HTR-8/SVneo (cell line): Measurements from ENCODE around the gene SEZ6.

ENCODE experiments used
- DNase-seq: peaks from one replicate; pipeline ENCODE4 v3.0.0; 2011; ENCODE audit warnings: low spot score, mixed read lengths; ENCODE audit not compliant: insufficient read length
- FAIRE-seq: peaks from 2 replicates; lab custom pipeline; 2011; peaks lifted over from hg19 to GRCh38; lab: Jason Lieb, UNC

The SEZ6 gene

GRCh38 chr17:29037739-29038084 is 31.9 kb upstream of the SEZ6 start:
- no peak for FAIRE-seq
- no peak for DNase-seq

GRCh38 chr17:29036584-29036983 is 30.8 kb upstream of the SEZ6 start:
- DNase-seq: no peak
- FAIRE-seq: no peak

DNA sequence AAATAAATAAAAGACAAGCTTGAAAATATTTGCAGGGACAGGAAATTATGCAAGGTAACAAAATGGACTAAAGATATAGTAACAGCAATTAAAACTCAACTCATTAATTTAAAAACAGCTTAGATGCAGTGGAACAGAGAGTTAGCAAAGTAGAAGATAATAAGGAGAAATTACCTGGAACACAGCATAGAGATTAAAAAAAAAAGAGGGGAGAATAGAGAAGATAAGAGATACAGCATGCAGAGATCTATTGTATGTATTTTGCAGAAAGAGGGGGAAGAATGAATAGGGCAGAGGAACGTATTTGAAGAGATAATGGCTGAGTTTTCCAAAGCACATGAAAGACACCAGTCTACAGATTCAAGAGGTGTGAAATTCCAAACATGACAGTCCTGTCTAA is 28.7 kb upstream of the SEZ6 start:
- FAIRE-seq (no peak), DNase-seq (no peak)

DNA sequence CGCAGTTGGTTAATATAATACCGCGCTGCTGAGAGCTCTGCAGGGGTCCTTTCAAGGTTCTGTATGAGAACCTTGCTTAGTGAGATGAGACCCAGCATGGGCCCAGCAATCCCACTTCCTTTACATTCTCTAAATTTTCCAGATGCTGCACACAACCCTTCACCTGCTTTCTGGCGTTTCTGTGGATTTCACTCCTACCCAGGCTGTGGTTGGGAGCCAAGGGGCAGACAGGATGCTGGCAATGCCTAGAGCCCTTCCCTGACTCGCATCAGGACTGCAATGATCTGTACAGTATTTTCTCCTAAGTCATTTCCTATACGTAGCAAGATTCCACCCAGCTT is 27.0 kb upstream of the SEZ6 start:
- DNase-seq (no peak), FAIRE-seq (no peak)

- DNase-seq: no peak
- no peak for FAIRE-seq
These were observed 26.4 kb upstream of the SEZ6 start for GRCh38 chr17:29032013-29032856.

- DNase-seq (no peak), FAIRE-seq (no peak)
These were observed 25.7 kb upstream of the SEZ6 start for GRCh38 chr17:29031488-29031887.

GRCh38 chr17:29024316-29024952 is 18.6 kb upstream of the SEZ6 start:
- no peak for DNase-seq
- FAIRE-seq: no peak

DNA sequence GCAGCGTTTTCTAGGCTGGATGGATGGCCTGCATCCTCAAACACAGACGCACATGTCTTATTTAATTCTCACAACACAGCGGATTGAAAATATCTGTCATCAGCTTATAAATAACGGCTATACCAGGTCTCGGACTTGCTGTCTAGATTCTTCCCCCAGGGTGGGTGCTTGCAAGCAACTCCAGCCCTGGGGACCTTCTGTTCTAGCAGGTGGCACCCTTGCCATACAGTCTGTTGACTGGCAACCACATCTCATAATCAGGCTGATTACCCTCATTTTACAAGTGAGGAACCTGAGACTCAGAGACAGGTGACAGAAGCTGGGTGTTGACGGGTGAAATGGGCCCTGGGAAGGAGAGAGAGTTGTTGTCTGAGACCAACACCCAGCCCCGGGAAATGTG is 16.2 kb upstream of the SEZ6 start:
- DNase-seq: no peak
- no peak for FAIRE-seq

GRCh38 chr17:29021226-29021625 is 15.4 kb upstream of the SEZ6 start:
- no peak for DNase-seq
- FAIRE-seq: no peak

GRCh38 chr17:29020576-29020975 is 14.7 kb upstream of the SEZ6 start:
- DNase-seq: no peak
- no peak for FAIRE-seq

GRCh38 chr17:29019475-29020181 is 13.8 kb upstream of the SEZ6 start:
- FAIRE-seq (no peak), DNase-seq (no peak)

GRCh38 chr17:29018788-29019474 is 13.1 kb upstream of the SEZ6 start:
- no peak for DNase-seq
- FAIRE-seq: no peak

- no peak for FAIRE-seq
These were observed 10.7 kb upstream of the SEZ6 start for GRCh38 chr17:29016345-29017210.

DNA sequence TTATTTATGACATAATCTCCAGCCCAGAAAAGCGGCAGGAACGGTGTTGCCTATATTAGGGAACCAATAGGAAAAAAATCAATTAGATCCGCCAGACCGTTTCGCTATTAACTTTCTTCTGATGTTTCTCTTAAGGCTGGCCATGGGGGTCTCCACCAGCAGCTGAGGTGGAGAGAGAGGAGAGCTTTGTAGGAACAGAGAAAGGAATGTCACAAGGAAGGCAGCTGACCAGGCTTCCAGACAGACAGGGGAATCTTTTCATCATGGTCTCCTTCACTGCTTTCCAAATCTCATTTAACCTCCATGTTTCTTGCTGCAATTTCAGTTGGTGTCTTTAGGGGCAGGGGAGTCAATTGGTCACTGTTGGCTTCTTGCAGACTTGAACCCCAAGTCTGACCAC is 8.9 kb upstream of the SEZ6 start:
- FAIRE-seq (no peak), DNase-seq (no peak)

More at GRCh38 chr17:29016345-29017210, 10.7 kb upstream of the SEZ6 start:
- no peak for DNase-seq

DNA sequence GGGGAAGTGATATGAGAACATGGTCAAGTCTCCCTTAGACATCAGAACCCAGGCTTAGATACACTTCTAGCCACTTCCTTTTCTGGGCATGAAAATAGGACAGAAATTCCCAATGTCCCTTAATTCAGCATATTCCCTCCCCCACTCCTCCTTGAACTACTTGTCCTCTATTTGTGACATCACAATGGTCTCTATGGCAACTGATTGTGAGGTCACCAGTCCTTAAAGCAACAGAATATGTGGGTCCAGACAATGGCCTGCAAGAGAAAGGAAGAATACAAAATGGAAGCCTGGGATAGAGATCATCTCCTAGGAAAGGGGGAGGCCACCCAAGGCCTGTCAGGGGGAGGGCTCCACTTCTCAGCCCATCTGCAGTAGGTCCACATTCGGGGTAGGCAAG is 6.7 kb upstream of the SEZ6 start:
- no peak for FAIRE-seq
- no peak for DNase-seq

DNA sequence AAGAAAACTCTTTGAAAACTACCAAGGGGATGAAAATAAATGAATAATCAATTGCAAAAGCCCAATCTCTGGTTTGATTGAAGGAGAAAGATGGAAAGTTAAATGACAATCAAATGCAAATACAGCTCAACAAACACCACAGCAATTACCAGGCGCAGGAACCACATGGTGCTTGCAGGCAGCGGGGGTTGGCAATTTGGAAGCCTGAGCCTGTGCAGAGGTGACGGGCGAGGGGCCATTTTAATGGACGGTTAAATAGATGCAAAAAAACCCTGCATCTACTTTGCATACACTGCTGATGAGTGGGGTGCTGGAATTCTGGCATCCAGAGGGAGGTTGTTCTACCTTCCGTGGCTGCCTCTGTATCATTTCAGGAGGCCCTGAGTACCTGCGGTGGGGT is 4.8 kb upstream of the SEZ6 start:
- FAIRE-seq (no peak), DNase-seq (no peak)

GRCh38 chr17:29010129-29010528 is 4.3 kb upstream of the SEZ6 start:
- FAIRE-seq: no peak

GRCh38 chr17:29008591-29008990 is 2.8 kb upstream of the SEZ6 start:
- DNase-seq (no peak), FAIRE-seq (no peak)

More at GRCh38 chr17:29010129-29010528, 4.3 kb upstream of the SEZ6 start:
- DNase-seq: no peak

DNA sequence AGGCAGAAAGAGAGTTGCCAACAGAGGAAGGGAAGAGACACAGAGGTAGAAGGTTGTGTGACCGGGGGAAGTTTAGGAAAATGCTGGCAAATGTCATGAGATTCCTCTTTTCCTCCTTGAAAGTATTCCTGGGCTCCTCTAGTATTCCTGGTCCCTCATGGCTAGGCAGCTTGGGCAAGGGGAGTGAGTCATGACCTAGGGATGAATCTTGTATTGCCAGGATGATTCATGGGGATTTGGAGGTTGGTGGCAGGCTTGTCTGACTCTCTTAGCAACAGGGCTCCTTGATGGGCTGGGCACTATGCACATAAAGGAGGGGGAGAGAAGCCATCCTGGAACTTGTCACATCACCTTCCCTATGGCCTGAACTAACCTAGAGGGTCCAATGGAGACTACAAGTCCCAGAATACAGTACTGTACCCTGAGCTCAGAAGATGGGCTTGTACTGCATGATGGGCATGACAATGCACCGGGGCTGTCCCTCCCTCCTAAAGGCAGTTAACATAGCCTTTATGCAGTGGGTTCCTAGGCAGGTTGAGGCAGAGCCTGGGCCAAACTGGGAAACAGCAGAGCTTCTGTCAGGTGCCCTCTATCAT is 2.1 kb upstream of the SEZ6 start:
- FAIRE-seq (no peak), DNase-seq (peak; percentile 71)
